Progenitor cell of endocrine pancreas (in vitro differentiated cells): ENCODE results near the gene GNAT3. TPM values are rescaled to one million over a fixed set of nuclear protein-coding genes. Genes with fewer than 3 reads are reported as not detected.

Source experiments
- DNase-seq: peaks from one replicate; pipeline ENCODE4 v3.0.0; 2021; ENCODE audit warnings: low spot score; ENCODE audit not compliant: unreplicated experiment
- H3K27ac Mint-ChIP-seq: 2 replicates; pipeline ENCODE4 v1.8.0; 2021; ENCODE audit warnings: mild to moderate bottlenecking, moderate library complexity, mixed read lengths
- H3K27me3 Mint-ChIP-seq: 2 replicates; pipeline ENCODE4 v1.8.0; 2021; ENCODE audit warnings: mixed read lengths
- H3K36me3 Mint-ChIP-seq: 2 replicates; pipeline ENCODE4 v1.8.0; 2022; ENCODE audit warnings: mixed read lengths; ENCODE audit not compliant: insufficient read depth
- H3K4me1 Mint-ChIP-seq: 2 replicates; pipeline ENCODE4 v1.8.0; 2021; ENCODE audit warnings: low read depth, mixed read lengths
- H3K4me3 Mint-ChIP-seq: 2 replicates; pipeline ENCODE4 v1.8.0; 2021; ENCODE audit warnings: low read depth, mild to moderate bottlenecking, moderate library complexity, mixed read lengths
- H3K9me3 Mint-ChIP-seq: 2 replicates; pipeline ENCODE4 v1.8.0; 2021; ENCODE audit warnings: low read depth, mixed read lengths
- CTCF ChIP-seq: fragments of 200-600 bp; sonication (generic); IDR thresholded peaks from one replicate; pipeline ENCODE4 v1.5.0; 2021; ENCODE audit warnings: antibody characterized with exemption, mild to moderate bottlenecking; ENCODE audit not compliant: unreplicated experiment
- total RNA-seq: library from RNA; stranded (reverse); gene quantifications from 2 replicates; pipeline ENCODE4 v1.2.1, GENCODE V29; 2021

GNAT3 gene
- total RNA-seq, 1 donor from 2014 or later: not detected

GRCh38 chr7:80510021-80510420 lies 1.8 kb downstream of the GNAT3 start:
- Mint-ChIP-seq H3K27ac (peak overlapping the region; percentile 3), H3K36me3 (no peaks in the 10 kb centered on the region), H3K9me3 (no peaks in the 10 kb centered on the region), H3K4me1 (peaks cover 5% of the 10 kb centered on the region), H3K4me3 (no peak overlapping the region), H3K27me3 (no peaks in the 10 kb centered on the region)
- no peak for TF ChIP-seq CTCF
- DNase-seq: no peak

GRCh38 chr7:80508440-80508839 lies 3.4 kb downstream of the GNAT3 start:
- Mint-ChIP-seq H3K9me3 (no peaks in the 10 kb centered on the region), H3K27me3 (no peaks in the 10 kb centered on the region), H3K27ac (no peak overlapping the region), H3K4me1 (peaks cover 5% of the 10 kb centered on the region), H3K36me3 (no peaks in the 10 kb centered on the region), H3K4me3 (no peak overlapping the region)
- TF ChIP-seq CTCF: no peak
- DNase-seq: no peak

GRCh38 chr7:80505900-80506500 lies 5.9 kb downstream of the GNAT3 start:
- no peak for TF ChIP-seq CTCF
- Mint-ChIP-seq H3K4me1 (peaks cover 5% of the 10 kb centered on the region), H3K36me3 (no peaks in the 10 kb centered on the region), H3K27ac (no peak overlapping the region), H3K9me3 (no peaks in the 10 kb centered on the region), H3K4me3 (no peak overlapping the region), H3K27me3 (no peaks in the 10 kb centered on the region)
- no peak for DNase-seq

- no peak for DNase-seq
- H3K27me3 Mint-ChIP-seq: no peaks in the 10 kb centered on the region
- H3K27ac Mint-ChIP-seq: no peak overlapping the region
- H3K9me3 Mint-ChIP-seq: no peaks in the 10 kb centered on the region
- H3K4me1 Mint-ChIP-seq: peaks cover 7% of the 10 kb centered on the region
- no peaks in the 10 kb centered on the region for H3K36me3 Mint-ChIP-seq
- no peak overlapping the region for H3K4me3 Mint-ChIP-seq
- no peak for TF ChIP-seq CTCF
Observed at GRCh38 chr7:80500325-80500724, 11.5 kb downstream of the GNAT3 start.

- no peak for DNase-seq
- peaks cover 7% of the 10 kb centered on the region for H3K4me1 Mint-ChIP-seq
- no peaks in the 10 kb centered on the region for H3K27me3 Mint-ChIP-seq
- peak overlapping the region; percentile 56 for H3K27ac Mint-ChIP-seq
- no peaks in the 10 kb centered on the region for H3K9me3 Mint-ChIP-seq
- H3K4me3 Mint-ChIP-seq: no peak overlapping the region
- no peak for TF ChIP-seq CTCF
- no peaks in the 10 kb centered on the region for H3K36me3 Mint-ChIP-seq
Observed at GRCh38 chr7:80499350-80499953, 12.4 kb downstream of the GNAT3 start.
